ENCODE data around the gene NME7.

The NME7 gene

GRCh38 chr1:169106095-169106920, 261.3 kb downstream of the NME7 start, which contains the start of gene ATP1B1:
Gene ATP1B1, plus strand, starts transcription at chr1:169106690. Its CDS starts 140 bp downstream, at chr1:169106830.
- peak; percentile 92 for DNase-seq (ENCODE audit: low spot score)

DNA sequence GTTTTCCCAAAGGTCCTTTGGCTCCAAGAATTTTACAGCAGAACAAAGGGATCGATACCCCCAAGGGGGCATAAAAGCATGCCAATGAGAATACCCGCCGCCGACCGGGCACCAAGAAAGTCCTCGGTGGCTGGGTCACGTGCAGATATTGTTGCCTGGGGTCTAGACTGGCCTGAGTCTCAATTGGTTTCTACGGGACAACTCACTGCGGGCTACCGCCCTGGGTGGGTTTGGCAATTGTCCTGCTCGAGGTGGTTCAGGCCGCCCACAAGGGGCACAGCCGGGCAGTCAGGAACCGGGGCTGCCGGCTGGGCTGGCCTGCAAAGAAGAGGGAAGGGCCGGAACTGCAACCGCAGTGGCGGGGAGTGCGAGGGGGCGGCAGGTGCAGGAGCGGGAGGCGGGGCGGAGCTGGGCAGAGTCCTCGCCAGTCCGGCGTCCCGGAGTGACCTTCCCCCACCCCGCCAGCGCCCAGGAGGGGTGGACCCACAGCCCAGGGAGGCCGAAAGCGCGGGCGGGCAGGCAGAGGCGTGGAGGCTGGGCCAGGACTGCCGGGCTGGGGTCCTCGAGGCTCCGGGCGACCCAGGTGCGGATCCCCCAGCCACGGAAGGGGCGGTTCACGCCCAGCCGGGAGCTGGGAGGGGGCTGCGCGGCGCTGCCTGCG, 262.0 kb downstream of the NME7 start:
- peak; percentile 86 for DNase-seq (ENCODE audit: low spot score)

DNA sequence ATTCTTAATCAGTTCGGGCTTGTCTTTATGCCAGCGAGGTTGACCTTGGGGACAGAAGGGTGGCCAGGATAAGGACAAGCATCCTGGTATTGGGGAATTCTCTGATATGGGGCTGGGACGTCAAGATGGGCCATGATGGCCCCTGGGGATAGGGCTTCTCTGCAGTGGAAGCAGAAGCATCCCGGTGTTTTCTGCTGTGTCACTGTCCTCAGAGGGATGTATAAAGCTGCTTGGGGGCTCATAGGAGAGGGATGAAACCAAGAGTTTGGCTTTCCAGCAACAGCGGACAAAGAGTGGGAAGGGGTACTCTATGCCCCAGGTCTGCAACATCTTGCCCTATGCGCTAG, 262.5 kb downstream of the NME7 start:
- DNase-seq (ENCODE audit: low spot score): no peak

DNA sequence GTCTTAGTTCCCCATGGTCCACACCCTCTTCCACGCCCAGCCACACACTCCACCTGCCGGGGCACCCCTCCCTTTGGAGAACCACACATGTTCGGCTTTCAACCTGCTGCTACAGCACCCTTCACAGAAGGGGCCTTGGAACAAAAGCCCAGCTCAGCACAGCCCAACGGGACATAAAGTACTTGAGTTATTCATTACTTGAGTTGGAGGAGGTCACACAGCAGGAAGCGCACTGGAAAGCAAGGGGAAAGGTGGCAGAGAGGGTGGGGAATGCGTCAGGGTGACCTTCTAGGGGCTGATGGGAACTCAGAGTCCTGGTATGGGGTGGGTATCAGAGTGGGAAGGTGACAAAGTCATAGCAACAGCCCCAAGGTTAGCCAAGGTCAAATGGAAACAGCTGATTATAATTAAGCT, 264.1 kb downstream of the NME7 start:
- DNase-seq (ENCODE audit: low spot score): no peak

DNA sequence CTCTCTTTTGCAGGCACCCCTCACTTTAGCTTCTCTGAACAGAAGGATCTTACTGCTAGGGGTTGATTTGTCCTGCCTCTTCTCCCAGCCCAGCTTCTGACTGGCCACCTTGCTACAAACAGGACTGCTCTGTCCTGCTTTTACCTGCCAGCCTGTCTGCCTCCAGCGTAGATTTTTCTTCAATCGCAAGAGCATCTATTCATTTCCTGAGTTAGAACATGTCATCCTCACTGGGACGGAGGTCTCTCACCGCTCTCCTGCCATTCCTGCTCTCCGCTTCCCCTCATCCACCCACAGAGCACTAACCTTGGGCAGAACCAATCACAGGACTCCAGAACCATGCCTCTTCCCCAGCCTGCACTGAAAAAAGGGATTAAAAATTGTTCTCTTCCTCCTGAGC, 264.6 kb downstream of the NME7 start:
- no peak for DNase-seq (ENCODE audit: low spot score)

GRCh38 chr1:169102567-169102966, 265.0 kb downstream of the NME7 start:
- peak; percentile 39 for DNase-seq (ENCODE audit: low spot score)

DNA sequence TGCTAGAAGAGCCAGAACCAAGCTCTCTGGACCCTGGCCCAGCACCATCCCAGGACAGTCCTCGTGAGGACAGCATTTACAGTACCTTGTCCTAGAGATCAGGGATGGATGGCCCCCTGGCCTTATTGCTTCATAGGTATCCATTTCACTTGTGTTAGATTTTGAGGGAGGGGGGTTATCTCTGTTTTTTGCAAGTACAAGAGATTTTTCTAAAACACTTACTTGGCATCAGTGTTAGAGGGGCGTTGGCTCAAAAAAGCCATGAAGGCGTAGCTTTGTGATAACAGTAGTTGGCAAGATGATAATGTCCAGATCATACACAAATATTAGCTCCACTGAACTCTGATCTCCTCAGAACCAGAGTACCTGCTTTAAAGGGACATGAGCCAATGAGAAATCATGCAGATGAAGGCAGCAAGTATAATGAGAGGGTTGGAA, 266.9 kb downstream of the NME7 start:
- no peak for DNase-seq (ENCODE audit: low spot score)

DNA sequence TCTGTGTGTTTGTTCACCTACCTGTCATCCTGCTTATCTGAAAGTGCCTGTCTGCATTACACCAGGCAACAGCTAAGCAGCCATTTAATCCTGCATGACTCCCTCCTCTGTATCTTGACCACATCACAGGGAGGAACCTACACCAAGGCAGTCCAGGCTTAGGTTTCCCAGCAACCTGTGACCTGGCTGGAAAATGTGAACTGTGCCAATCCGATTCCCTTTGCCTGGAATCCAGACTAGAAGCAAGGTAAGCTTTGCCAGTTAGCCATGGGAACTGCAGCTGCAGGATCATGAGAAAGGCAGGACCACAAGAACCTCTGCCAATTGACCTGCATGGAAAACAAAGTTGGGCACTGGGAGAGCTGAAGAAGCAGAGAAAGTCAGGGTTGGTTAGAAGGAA, 267.4 kb downstream of the NME7 start:
- DNase-seq (ENCODE audit: low spot score): no peak

GRCh38 chr1:169099561-169099960, 268.0 kb downstream of the NME7 start:
- DNase-seq (ENCODE audit: low spot score): no peak

- DNase-seq (ENCODE audit: low spot score): no peak
Observed at GRCh38 chr1:169098380-169098779, 269.2 kb downstream of the NME7 start.

DNA sequence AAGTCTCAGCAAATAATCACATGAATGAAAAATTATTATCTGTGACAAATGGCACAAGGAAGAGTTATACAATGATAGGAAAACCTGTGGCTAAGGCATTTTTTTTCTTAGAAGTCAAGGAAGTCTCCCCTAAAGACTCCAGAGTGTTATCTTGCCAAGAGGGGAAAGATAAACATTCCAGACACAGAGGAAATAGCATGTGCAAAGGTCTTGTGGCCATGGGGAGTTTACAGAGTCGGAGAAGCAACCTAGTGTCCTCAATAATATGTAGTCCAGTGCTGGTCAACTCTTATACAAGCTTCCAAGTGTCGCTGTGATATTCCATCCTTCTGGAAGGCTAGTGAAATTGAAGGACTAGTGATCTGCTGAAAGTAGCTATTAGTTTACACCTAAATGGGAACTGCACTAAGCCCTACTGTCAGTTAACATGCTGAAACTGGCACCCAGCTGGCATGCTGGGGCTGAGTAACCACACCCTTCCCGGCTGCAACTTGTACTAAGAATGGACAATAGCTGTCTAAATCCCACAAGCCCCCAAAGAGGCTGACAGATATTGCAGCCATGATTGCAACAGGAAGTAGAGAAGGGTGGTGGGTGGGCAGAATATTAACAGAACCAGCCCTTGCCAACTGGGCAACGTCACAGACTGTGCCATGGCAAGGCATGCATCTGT, 272.6 kb downstream of the NME7 start:
- no peak for DNase-seq (ENCODE audit: low spot score)

DNA sequence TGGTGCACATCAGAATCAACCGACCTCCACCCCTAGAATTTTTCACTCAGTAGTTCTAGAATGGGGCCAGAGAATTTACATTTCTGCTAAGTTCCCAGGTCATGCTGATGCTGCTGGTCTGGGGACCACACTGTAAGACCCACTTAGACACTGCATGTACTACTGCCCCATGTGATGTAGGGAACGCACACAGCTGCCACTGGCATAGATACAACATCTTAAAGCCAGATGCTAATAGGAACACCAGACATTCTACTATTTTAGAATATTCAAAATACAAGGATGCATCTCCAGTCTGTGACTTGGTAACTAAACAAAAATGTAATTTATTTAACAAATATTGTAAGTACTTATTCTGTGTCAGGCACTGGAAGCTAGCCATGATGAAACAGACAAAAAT, 275.2 kb downstream of the NME7 start:
- DNase-seq (ENCODE audit: low spot score): no peak

DNA sequence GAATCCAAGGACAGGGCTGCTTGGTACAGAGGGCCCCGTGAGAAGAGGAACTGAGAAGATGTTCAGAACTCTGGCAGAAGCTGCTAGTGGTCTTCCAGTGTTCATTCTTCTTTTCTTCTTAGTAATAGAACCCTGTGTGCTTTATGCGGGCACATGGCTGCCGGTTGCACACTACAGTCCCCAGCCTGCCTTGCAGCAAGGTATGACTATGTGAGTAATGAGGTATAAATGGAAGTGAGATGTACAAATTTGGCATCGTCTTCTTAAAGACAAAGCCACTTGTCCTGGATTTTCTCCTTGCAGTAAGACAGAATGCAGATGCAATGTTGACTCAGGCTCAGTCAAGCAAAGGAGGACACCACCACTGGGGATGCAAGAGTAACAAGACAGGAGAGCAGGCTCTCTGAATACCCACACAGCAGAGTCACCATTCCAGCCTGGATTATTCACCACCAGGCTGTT, 276.1 kb downstream of the NME7 start:
- DNase-seq (ENCODE audit: low spot score): no peak

- no peak for DNase-seq (ENCODE audit: low spot score)
Observed at GRCh38 chr1:169090900-169091311, 276.7 kb downstream of the NME7 start.

- no peak for DNase-seq (ENCODE audit: low spot score)
Observed at GRCh38 chr1:169090308-169090899, 277.2 kb downstream of the NME7 start.

DNA sequence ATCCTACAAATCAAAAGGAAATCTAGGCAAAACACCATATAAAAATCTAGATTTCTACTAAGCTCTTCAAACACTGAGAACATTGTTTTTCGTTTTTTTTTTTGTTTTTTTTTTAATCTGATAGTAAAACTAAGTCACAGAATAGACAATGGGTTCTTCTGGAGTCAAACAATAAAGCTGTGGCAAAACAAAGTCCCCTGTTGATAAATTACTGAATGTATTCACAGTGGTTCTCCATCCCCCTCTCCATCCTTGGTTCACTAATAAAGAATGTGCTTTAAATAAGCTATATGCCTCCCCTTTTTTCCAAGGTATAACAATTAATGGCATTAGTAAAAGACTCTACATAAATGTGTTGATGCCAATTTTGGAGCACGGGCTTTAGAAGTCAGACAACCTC, 277.8 kb downstream of the NME7 start:
- DNase-seq (ENCODE audit: low spot score): no peak

DNA sequence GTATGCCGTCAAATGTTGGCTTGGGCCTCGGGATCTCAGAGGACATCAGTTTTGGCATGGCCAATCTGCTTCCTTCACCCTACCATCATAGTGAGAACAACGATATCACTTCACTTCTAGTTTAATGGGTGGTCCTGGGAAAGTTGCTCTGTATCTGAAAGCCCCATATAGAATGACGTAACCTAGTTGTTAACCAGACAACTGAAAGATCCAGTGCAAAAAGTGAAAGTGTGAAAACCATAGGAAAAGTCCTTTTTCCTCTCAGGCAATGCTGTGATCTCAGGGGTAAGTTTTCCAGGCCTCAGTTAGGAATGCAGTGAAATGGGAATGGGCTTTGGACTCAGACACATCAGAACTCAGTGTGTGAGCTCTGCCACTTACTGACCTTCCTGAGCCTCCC, 279.7 kb downstream of the NME7 start:
- no peak for DNase-seq (ENCODE audit: low spot score)

DNA sequence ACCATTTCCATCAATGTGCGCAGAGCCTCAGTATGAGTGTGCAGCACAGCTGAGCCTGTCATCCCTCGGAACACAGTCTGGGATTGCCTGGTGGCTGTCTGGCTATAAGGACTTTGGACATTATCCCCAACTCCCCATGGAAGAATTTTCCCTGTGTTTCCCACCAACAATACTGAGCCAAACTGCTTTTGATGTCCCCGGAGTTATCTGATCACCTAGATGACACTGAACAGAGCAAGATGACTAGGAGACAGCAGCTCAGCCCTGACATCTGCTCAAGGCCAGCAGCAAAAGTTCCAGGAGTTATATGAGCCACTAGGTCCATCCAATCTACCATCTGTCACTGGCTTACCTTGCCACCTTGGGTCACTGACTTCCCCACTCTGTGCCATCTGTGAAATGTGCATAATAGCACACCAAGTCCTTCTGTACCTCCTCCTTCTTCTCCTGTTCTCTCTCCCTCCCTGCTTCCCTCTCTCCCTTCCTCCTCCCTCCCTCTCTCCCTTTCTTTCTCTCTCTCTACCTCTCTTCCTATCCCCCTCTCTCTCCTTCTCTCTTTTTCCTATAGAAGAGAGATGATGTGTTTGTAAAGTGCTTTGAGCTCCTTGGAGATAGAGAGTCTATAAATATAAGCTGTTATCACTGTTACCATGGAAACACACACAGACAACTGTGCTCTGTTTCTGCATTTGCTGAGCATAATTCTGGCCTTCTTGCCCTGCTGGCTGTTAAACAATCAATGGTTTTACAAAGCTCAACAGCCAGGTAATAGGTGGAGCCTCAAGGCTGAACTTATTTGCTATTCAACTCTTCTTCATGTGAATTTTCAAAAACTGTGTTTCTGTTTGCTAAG, 280.8 kb downstream of the NME7 start:
- DNase-seq (ENCODE audit: low spot score): no peak

- DNase-seq (ENCODE audit: low spot score): no peak
Observed at GRCh38 chr1:169085911-169086310, 281.7 kb downstream of the NME7 start.

Data from iPS-NIHi11 (cell line).